HL-60 (cell line): ENCODE data around the gene CBLN1.

Experiments
- DNase-seq, 2 experiments: peaks; one replicate each; pipeline ENCODE4 v3.0.0-alpha.2; 2010 to 2020; ENCODE audit warnings: low read depth in 1 of 2, low spot score in 1 of 2
- H3K27ac ChIP-seq: fragments of 250-450 bp; sonication (Bioruptor Pico); replicated peaks from 2 replicates; pipeline ENCODE4 v1.5.1; 2020; ENCODE audit warnings: mild to moderate bottlenecking, moderate library complexity
- H3K27me3 ChIP-seq: fragments of 250-450 bp; sonication (Bioruptor Pico); 2 replicates; pipeline ENCODE4 v1.5.1; 2021; ENCODE audit warnings: mild to moderate bottlenecking, moderate library complexity; ENCODE audit not compliant: insufficient read depth, poor library complexity, severe bottlenecking
- H3K4me3 ChIP-seq: replicated peaks from 2 replicates; pipeline ENCODE4 v1.5.1; 2011; ENCODE audit warnings: mild to moderate bottlenecking, control low read depth, low read length; ENCODE audit not compliant: insufficient read depth
- CTCF ChIP-seq: IDR thresholded peaks from one replicate; pipeline ENCODE4 v1.5.1; 2011; ENCODE audit warnings: low read length, control low read depth, inconsistent platforms; ENCODE audit not compliant: insufficient read depth
- GABPA ChIP-seq: IDR thresholded peaks from 2 replicates; pipeline ENCODE4 v1.6.1; 2012; ENCODE audit warnings: low read depth
- POLR2AphosphoS5 ChIP-seq: IDR thresholded peaks from 2 replicates; pipeline ENCODE4 v1.6.1; 2012; ENCODE audit warnings: low read depth
- REST ChIP-seq: IDR thresholded peaks from 2 replicates; pipeline ENCODE4 v1.6.1; 2012; ENCODE audit warnings: low read depth; ENCODE audit not compliant: insufficient replicate concordance
- SPI1 ChIP-seq: IDR thresholded peaks from 2 replicates; pipeline ENCODE4 v1.6.1; 2012; ENCODE audit warnings: low read depth, mild to moderate bottlenecking, borderline replicate concordance

CBLN1 gene

GRCh38 chr16:49262501-49262900, 19.1 kb downstream of the CBLN1 start:
- Histone ChIP-seq H3K4me3 (no peak overlapping the region), H3K27me3 (no peaks in the 10 kb centered on the region), H3K27ac (no peak overlapping the region)
- no peak for DNase-seq
- TF ChIP-seq CTCF (no peak), REST (no peak)

GRCh38 chr16:49261930-49262329, 19.7 kb downstream of the CBLN1 start:
- TF ChIP-seq POLR2AphosphoS5 (no peak), CTCF (no peak), SPI1 (no peak), REST (no peak), GABPA (no peak)

GRCh38 chr16:49260956-49261530, 20.6 kb downstream of the CBLN1 start:
- Histone ChIP-seq H3K27me3 (no peaks in the 10 kb centered on the region), H3K27ac (no peak overlapping the region), H3K4me3 (no peak overlapping the region)
- DNase-seq = no peak
- TF ChIP-seq SPI1 (no peak), CTCF (no peak), POLR2AphosphoS5 (no peak), GABPA (no peak), REST (no peak)

More at GRCh38 chr16:49261930-49262329, 19.7 kb downstream of the CBLN1 start:
- no peak overlapping the region for H3K27ac ChIP-seq
- H3K4me3 ChIP-seq = no peak overlapping the region
- H3K27me3 ChIP-seq = no peaks in the 10 kb centered on the region
- DNase-seq = no peak
